Pancreas (tissue), 10 donors: ENCODE results near the gene CDH18. TPM values are rescaled to one million over a fixed set of nuclear protein-coding genes. Genes with fewer than 3 reads are reported as not detected.

Source experiments
- ATAC-seq, 4 donors: fragments of 200-7000 bp; cut with Tn5 transposase; one replicate each; pipeline versions ENCODE4 v1.8.0 to v1.9.1; 2020; ENCODE audit warnings: mild to moderate bottlenecking in 4 of 4, moderate library complexity in 4 of 4
- DNase-seq, 6 donors: peaks; one replicate each; pipeline ENCODE4 v3.0.0-alpha.2; 2020
- FAIRE-seq: peaks from 2 replicates; lab custom pipeline; 2012; peaks lifted over from hg19 to GRCh38; lab: Jason Lieb, UNC
- H3K27ac ChIP-seq, 4 donors: fragments of 200-600 bp; sonication (generic); 1 replicate in 3 of 4; 2 replicates in 1 of 4; pipeline versions ENCODE4 v1.5.0 to v1.8.0; 2020
- H3K27me3 ChIP-seq, 4 donors: fragments of 200-600 bp; one replicate each; pipeline ENCODE4 v1.8.0; 2021
- H3K36me3 ChIP-seq, 3 donors: fragments of 200-600 bp; sonication (generic) in 1 of 3; one replicate each; pipeline versions ENCODE4 v1.5.0 to v1.8.0; 2020 to 2021
- H3K4me1 ChIP-seq, 3 donors: fragments of 200-600 bp; one replicate each; pipeline ENCODE4 v1.8.0; 2021
- H3K4me3 ChIP-seq, 4 donors: fragments of 200-600 bp; sonication (generic) in 2 of 4; one replicate each; pipeline versions ENCODE4 v1.5.0 to v1.8.0; 2020 to 2021
- H3K9me3 ChIP-seq, 4 donors: fragments of 200-600 bp; one replicate each; pipeline ENCODE4 v1.8.0; 2021
- CTCF ChIP-seq, 4 donors: fragments of 200-600 bp; sonication (generic) in 3 of 4; IDR thresholded peaks; one replicate each; pipeline versions ENCODE4 v1.5.0 to v1.8.0; 2021; ENCODE audit warnings: antibody characterized with exemption in 4 of 4
- WGBS, 2 donors: extraction: QIAGEN DNeasy Blood & Tissue Kit; methylation state at CpG; one replicate each; pipeline ENCODE4 v1.1.7; 2013; 5-methylcytosine and 5-hydroxymethylcytosine counted together
- intact Hi-C, 3 donors: fragments of 100-400 bp; cut with DNase I; formaldehyde crosslinking; loops; one replicate each; pipeline versions ENCODE4 v1.11.1 to v1.14.2; 2022
- polyA plus RNA-seq, 2 donors: library from polyadenylated mRNA; stranded (reverse); fragments of 200-250 nt; gene quantifications; one replicate each; pipeline ENCODE4 v1.2.3, GENCODE V29; 2013
- total RNA-seq, 6 donors: library from RNA; stranded (reverse); fragmentation: NEBNext Ultra II Directional in 4 of 6; extraction: Animal tissue kit (Norgen Biotek cat#: 25700) in 4 of 6; gene quantifications; one replicate each; pipeline versions ENCODE4 v1.2.1 to v1.2.4, GENCODE V29; 2021 to 2023
- donor health status: healthy with polysubstance abuse.
- donor health status: DM: no; HTN: no; CAD: no; lungs with moderate emphysema.
- donor health status: DM: no; HTN: no; CAD: no.
- donor health status: control.
- donor health status: control.
- donor health status: Bipolar disorder and iron deficiency.
- donor health status: DM: yes; HTN: yes; CAD: no.
- donor health status: DM: no; HTN: no; CAD: no.
- donor health status: DM: no; HTN: no; CAD: no.
- donor health status: DM: yes; HTN: yes; CAD: no.

The CDH18 gene
- total and polyA plus RNA-seq, 8 donors: 0.09 to 0.80 (median 0.27) TPM

GRCh38 chr5:19619571-19619970 is 368.4 kb downstream of the CDH18 start:
- FAIRE-seq (no peak), ATAC-seq (no peak), DNase-seq (no peak)
- no peak overlapping the region for H3K4me3 ChIP-seq
- H3K9me3 ChIP-seq: no peaks in the 10 kb centered on the region
- no peaks in the 10 kb centered on the region for H3K36me3 ChIP-seq
- H3K27me3 ChIP-seq: no peaks in the 10 kb centered on the region
- H3K27ac ChIP-seq: no peak overlapping the region
- 91 to 97% methylated on average over 2 of the region's 2 CpGs for WGBS, 2 donors
- intact Hi-C loops: no loop called here
- no peaks in the 10 kb centered on the region for H3K4me1 ChIP-seq
- TF ChIP-seq CTCF (IDR thresholded peaks at IDR 0.05): no peak

- DNase-seq: no peak
- intact Hi-C loops: no loop called here
- ATAC-seq: no peak
- whole genome bisulfite sequencing, 2 donors: 79 to 93% methylated on average over 4 of the region's 4 CpGs
- no peak overlapping the region for H3K4me3 ChIP-seq
- TF ChIP-seq CTCF (IDR thresholded peaks at IDR 0.05): no peak
- no peaks in the 10 kb centered on the region for H3K27me3 ChIP-seq
- no peak for FAIRE-seq
- H3K4me1 ChIP-seq: no peaks in the 10 kb centered on the region
- no peaks in the 10 kb centered on the region for H3K9me3 ChIP-seq
- no peaks in the 10 kb centered on the region for H3K36me3 ChIP-seq
- H3K27ac ChIP-seq: no peak overlapping the region
These were observed 371.2 kb downstream of the CDH18 start for GRCh38 chr5:19616701-19617215.

GRCh38 chr5:19615661-19616060 is 372.3 kb downstream of the CDH18 start:
- intact Hi-C loops: no loop called here
- DNase-seq (no peak), ATAC-seq (no peak), FAIRE-seq (no peak)
- Histone ChIP-seq H3K4me1 (no peaks in the 10 kb centered on the region), H3K36me3 (no peaks in the 10 kb centered on the region), H3K27ac (no peak overlapping the region), H3K27me3 (no peaks in the 10 kb centered on the region), H3K9me3 (no peaks in the 10 kb centered on the region), H3K4me3 (no peak overlapping the region)
- 50 to 68% methylated on average over 1 of the region's 1 CpG for WGBS, 2 donors
- TF ChIP-seq CTCF (IDR thresholded peaks at IDR 0.05): no peak

- no peak overlapping the region for H3K4me3 ChIP-seq
- no peak for FAIRE-seq
- TF ChIP-seq CTCF (IDR thresholded peaks at IDR 0.05): no peak
- intact Hi-C loops: no loop called here
- DNase-seq: no peak
- 72 to 94% methylated on average over 4 of the region's 4 CpGs for WGBS, 2 donors
- H3K9me3 ChIP-seq: no peaks in the 10 kb centered on the region
- H3K27ac ChIP-seq: no peak overlapping the region
- no peaks in the 10 kb centered on the region for H3K27me3 ChIP-seq
- ATAC-seq: no peak
- no peaks in the 10 kb centered on the region for H3K36me3 ChIP-seq
- H3K4me1 ChIP-seq: no peaks in the 10 kb centered on the region
These were observed 372.9 kb downstream of the CDH18 start for GRCh38 chr5:19615071-19615470.

GRCh38 chr5:19608444-19609002 is 379.5 kb downstream of the CDH18 start:
- Histone ChIP-seq H3K27ac (no peak overlapping the region), H3K36me3 (no peaks in the 10 kb centered on the region), H3K4me1 (no peaks in the 10 kb centered on the region), H3K9me3 (no peaks in the 10 kb centered on the region), H3K4me3 (no peak overlapping the region), H3K27me3 (no peaks in the 10 kb centered on the region)
- DNase-seq (no peak), FAIRE-seq (no peak), ATAC-seq (peak in 1 of 4 donors; percentile 53)
- 4 to 14% methylated on average over 1 of the region's 1 CpG for WGBS, 2 donors
- intact Hi-C loops: no loop called here
- TF ChIP-seq CTCF (IDR thresholded peaks at IDR 0.05): no peak
